ENCODE data around the gene EFHC2.

DNA sequence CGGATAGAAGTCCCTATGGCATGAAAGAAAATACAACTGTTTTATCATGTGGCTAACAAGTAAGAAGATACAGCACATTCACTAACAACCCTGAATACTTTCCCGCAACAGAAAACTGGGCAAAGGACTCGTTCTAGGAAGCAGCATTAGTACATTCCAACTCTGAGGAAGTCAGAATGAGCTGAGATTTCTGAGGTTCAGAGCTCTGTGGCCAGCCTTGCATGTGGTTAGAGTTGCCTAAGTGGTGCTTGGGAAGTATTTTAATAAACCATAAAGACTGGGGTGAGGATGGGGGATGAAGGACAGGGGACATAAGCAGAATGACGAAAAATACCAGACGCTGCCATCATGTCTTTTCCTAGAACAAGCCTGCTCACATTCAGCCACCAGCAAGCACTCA, 82.2 kb downstream of the EFHC2 start:
- TF ChIP-seq, protein P1, sequence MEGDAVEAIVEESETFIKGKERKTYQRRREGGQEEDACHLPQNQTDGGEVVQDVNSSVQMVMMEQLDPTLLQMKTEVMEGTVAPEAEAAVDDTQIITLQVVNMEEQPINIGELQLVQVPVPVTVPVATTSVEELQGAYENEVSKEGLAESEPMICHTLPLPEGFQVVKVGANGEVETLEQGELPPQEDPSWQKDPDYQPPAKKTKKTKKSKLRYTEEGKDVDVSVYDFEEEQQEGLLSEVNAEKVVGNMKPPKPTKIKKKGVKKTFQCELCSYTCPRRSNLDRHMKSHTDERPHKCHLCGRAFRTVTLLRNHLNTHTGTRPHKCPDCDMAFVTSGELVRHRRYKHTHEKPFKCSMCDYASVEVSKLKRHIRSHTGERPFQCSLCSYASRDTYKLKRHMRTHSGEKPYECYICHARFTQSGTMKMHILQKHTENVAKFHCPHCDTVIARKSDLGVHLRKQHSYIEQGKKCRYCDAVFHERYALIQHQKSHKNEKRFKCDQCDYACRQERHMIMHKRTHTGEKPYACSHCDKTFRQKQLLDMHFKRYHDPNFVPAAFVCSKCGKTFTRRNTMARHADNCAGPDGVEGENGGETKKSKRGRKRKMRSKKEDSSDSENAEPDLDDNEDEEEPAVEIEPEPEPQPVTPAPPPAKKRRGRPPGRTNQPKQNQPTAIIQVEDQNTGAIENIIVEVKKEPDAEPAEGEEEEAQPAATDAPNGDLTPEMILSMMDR (IDR thresholded peaks at IDR 0.05) = no peak
- TF ChIP-seq POLR2AphosphoS5 (IDR thresholded peaks at IDR 0.05; ENCODE audit: insufficient read depth in 1 of 2, low read depth in 1 of 2) (no peak), POLR2A (IDR thresholded peaks at IDR 0.05) (no peak)

Data from vagina (tissue), 2 donors.